Gastroesophageal sphincter (tissue), 4 donors: ENCODE data around the gene GBP5. TPM values are rescaled to one million over a fixed set of nuclear protein-coding genes. Genes with fewer than 3 reads are reported as not detected.

Source experiments
- ATAC-seq: fragments of 150-250 bp; one replicate; pipeline ENCODE4 v1.9.1; 2016; ENCODE audit warnings: mild to moderate bottlenecking, moderate library complexity
- H3K27ac ChIP-seq, 4 donors: fragments of 200-600 bp; sonication (generic) in 3 of 4; 1 replicate in 3 of 4; 2 replicates in 1 of 4; pipeline ENCODE4 v1.5.1; 2016 to 2019
- H3K27me3 ChIP-seq: fragments of 200-600 bp; sonication (generic); one replicate; pipeline ENCODE4 v1.5.1; 2019
- H3K36me3 ChIP-seq, 2 donors: fragments of 200-600 bp; sonication (generic); one replicate each; pipeline ENCODE4 v1.5.1; 2019; ENCODE audit warnings: control low read depth in 1 of 2
- H3K4me1 ChIP-seq, 3 donors: fragments of 200-600 bp; sonication (generic); 1 replicate in 2 of 3; 2 replicates in 1 of 3; pipeline ENCODE4 v1.5.1; 2016 to 2019; ENCODE audit warnings: control low read depth in 2 of 3
- H3K4me3 ChIP-seq, 2 donors: fragments of 200-600 bp; sonication (generic); one replicate each; pipeline ENCODE4 v1.5.1; 2019; ENCODE audit warnings: mild to moderate bottlenecking in 1 of 2, moderate library complexity in 1 of 2
- H3K9me3 ChIP-seq, 3 donors: fragments of 200-600 bp; sonication (generic); one replicate each; pipeline ENCODE4 v1.5.1; 2017 to 2019; ENCODE audit warnings: control low read depth in 2 of 3
- CTCF ChIP-seq, 4 experiments: fragments of 200-600 bp in 2 of 4; fragments of 450-650 bp in 2 of 4; sonication (generic) in 1 of 4; IDR thresholded peaks; one replicate each; pipeline ENCODE4 v1.5.1; 2017 to 2019; ENCODE audit warnings: antibody characterized with exemption in 4 of 4, mild to moderate bottlenecking in 2 of 4, moderate library complexity in 2 of 4
- EP300 ChIP-seq: sonication (generic); formaldehyde crosslinking; IDR thresholded peaks from one replicate; pipeline ENCODE4 v1.6.1; 2017; ENCODE audit warnings: antibody characterized with exemption, mild to moderate bottlenecking
- POLR2A ChIP-seq, 2 donors: fragments of 450-650 bp; IDR thresholded peaks; one replicate each; pipeline ENCODE4 v1.6.1; 2017; ENCODE audit warnings: antibody characterized with exemption in 2 of 2, mild to moderate bottlenecking in 2 of 2, moderate library complexity in 1 of 2
- POLR2AphosphoS5 ChIP-seq: sonication (generic); formaldehyde crosslinking; IDR thresholded peaks from one replicate; pipeline ENCODE4 v1.6.1; 2017; ENCODE audit warnings: antibody characterized with exemption
- WGBS, 2 donors: methylation state at CpG; one replicate each; pipeline ENCODE4 v1.1.5; 2018; ENCODE audit warnings: low coverage in 1 of 2; 5-methylcytosine and 5-hydroxymethylcytosine counted together
- total RNA-seq, 4 donors: library from RNA; depleted of rRNA; stranded (reverse); fragments of >200 nt; gene quantifications; one replicate each; pipeline ENCODE4 v1.1.0, GENCODE V29; 2016

The GBP5 gene
- total RNA-seq, 4 donors from 2014 or later: 0.27 to 3.0 (median 1.8) TPM

GRCh38 chr1:89310505-89310904, 37.8 kb upstream of the GBP5 start:
- ATAC-seq: no peak

GRCh38 chr1:89309828-89310227, 37.2 kb upstream of the GBP5 start:
- no peaks in the 10 kb centered on the region for H3K36me3 ChIP-seq
- H3K9me3 ChIP-seq: no peaks in the 10 kb centered on the region
- no peaks in the 10 kb centered on the region for H3K27me3 ChIP-seq
- ATAC-seq: no peak
- 50 to 71% methylated on average over 1 of the region's 1 CpG for WGBS, 2 donors
- peaks cover 5 to 33% (median 9%) of the 10 kb centered on the region in 3 donors for H3K4me1 ChIP-seq
- H3K27ac ChIP-seq: peak overlapping the region in 3 of 4 donors; percentile 47 to 64 (median 63)
- no peak overlapping the region for H3K4me3 ChIP-seq
- TF ChIP-seq EP300: no peak
- no peak for TF ChIP-seq POLR2AphosphoS5
- TF ChIP-seq CTCF (IDR thresholded peaks at IDR 0.05): no peak
- TF ChIP-seq POLR2A (IDR thresholded peaks at IDR 0.05): no peak

More at GRCh38 chr1:89310505-89310904, 37.8 kb upstream of the GBP5 start:
- 35 to 50% methylated on average over 1 of the region's 1 CpG for WGBS, 2 donors
- TF ChIP-seq EP300: no peak
- TF ChIP-seq POLR2AphosphoS5: peak; percentile 40
- TF ChIP-seq CTCF (IDR thresholded peaks at IDR 0.05): no peak
- H3K4me1 ChIP-seq: peaks cover 5 to 33% (median 9%) of the 10 kb centered on the region in 3 donors
- H3K36me3 ChIP-seq: no peaks in the 10 kb centered on the region
- no peaks in the 10 kb centered on the region for H3K27me3 ChIP-seq
- H3K27ac ChIP-seq: peak overlapping the region; percentile 45 to 64 (median 55)
- H3K4me3 ChIP-seq: no peak overlapping the region
- H3K9me3 ChIP-seq: no peaks in the 10 kb centered on the region

- 20 to 54% methylated on average over 1 to 2 of the region's 2 CpGs for WGBS, 2 donors
- TF ChIP-seq CTCF (IDR thresholded peaks at IDR 0.05) (no peak), POLR2AphosphoS5 (no peak), POLR2A (IDR thresholded peaks at IDR 0.05) (no peak), EP300 (no peak)
- Histone ChIP-seq H3K36me3 (no peaks in the 10 kb centered on the region), H3K27me3 (no peaks in the 10 kb centered on the region), H3K9me3 (no peaks in the 10 kb centered on the region), H3K4me3 (no peak overlapping the region), H3K27ac (no peak overlapping the region), H3K4me1 (peaks cover 5 to 18% (median 7%) of the 10 kb centered on the region in 3 donors)
- no peak for ATAC-seq
Observed at GRCh38 chr1:89306273-89306672, 33.6 kb upstream of the GBP5 start.

- TF ChIP-seq POLR2AphosphoS5 (no peak), EP300 (no peak), POLR2A (IDR thresholded peaks at IDR 0.05) (no peak), CTCF (IDR thresholded peaks at IDR 0.05) (no peak)
- no peak overlapping the region for H3K4me3 ChIP-seq
- H3K36me3 ChIP-seq: no peaks in the 10 kb centered on the region
- no peak overlapping the region for H3K27ac ChIP-seq
- H3K4me1 ChIP-seq: peaks cover 0 to 11% (median 0%) of the 10 kb centered on the region in 3 donors
- ATAC-seq: no peak
- H3K9me3 ChIP-seq: no peaks in the 10 kb centered on the region
- H3K27me3 ChIP-seq: no peaks in the 10 kb centered on the region
- WGBS, 2 donors: 65 to 83% methylated on average over 2 of the region's 2 CpGs
Observed at GRCh38 chr1:89305493-89305892, 32.8 kb upstream of the GBP5 start.

- Histone ChIP-seq H3K4me3 (no peak overlapping the region), H3K9me3 (no peaks in the 10 kb centered on the region), H3K4me1 (peaks cover 0 to 3% (median 0%) of the 10 kb centered on the region in 3 donors), H3K27me3 (no peaks in the 10 kb centered on the region), H3K36me3 (no peaks in the 10 kb centered on the region), H3K27ac (no peak overlapping the region)
- no peak for TF ChIP-seq CTCF (IDR thresholded peaks at IDR 0.05)
- no peak for TF ChIP-seq POLR2AphosphoS5
- no peak for TF ChIP-seq EP300
- TF ChIP-seq POLR2A (IDR thresholded peaks at IDR 0.05): no peak
- WGBS, 2 donors: 85 to 94% methylated on average over 2 of the region's 2 CpGs
- no peak for ATAC-seq
Observed at GRCh38 chr1:89304572-89305230, 32.0 kb upstream of the GBP5 start.
